GM19043 (cell line): Measurements from ENCODE around the gene DENND5A.
"Not testable (repeated sequence)": the region's sequence is repeated elsewhere in the genome, so short reads cannot be mapped to it uniquely, and the experiment has no call there.

ENCODE experiments used
- ATAC-seq: cut with Tn5 transposase; IDR thresholded peaks from one replicate; pipeline ENCODE4 v1.9.1; 2021; ENCODE audit warnings: low read depth; ENCODE audit not compliant: unreplicated experiment

DENND5A gene

GRCh38 chr11:9266132-9266736 lies 1.1 kb upstream of the DENND5A start:
- no peak for ATAC-seq

DNA sequence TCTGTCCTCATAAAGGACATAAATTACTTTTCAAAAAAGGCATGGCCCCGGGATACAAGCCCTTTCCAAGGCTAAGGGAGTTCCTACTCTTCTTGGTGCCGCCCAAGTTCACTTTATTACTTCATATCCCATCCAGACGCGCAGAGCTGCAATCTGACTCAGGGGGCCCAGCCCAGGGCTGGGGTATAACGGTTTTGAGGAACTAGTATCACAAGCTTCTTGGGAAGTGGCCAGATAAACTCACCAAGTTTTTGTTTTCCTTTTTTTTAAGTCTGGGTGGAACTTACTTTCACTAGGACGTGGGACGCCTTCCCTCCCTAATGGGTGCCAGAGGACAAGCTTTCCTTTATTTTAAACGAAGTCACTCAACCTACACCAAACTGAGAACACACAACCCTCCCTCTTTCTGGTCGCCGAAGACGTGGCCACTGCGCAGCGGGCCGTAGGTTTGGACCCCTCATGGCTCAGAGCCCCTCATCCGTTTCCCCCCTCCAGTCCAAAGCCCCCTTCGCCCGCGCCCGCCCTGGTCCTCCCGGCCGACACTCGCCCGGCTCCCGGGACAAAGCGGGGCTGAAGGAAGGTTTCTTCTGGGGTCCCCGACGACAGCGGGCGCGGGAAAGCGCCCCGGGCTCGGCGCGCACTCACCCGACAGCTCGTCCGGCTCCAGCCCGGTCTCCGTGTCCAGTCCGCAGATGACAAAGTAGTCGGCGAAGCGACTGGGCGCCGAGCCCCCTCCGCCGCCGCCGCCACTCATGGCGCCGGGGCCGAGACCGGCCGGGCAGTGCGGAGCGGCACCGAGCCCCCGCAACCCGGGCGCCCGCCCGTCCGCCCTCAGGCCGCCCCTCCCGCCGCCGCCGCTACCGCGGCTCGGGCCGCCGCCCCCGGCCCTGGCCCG lies 587 bp downstream of the DENND5A start:
- peak; percentile 7 for ATAC-seq

GRCh38 chr11:9263840-9264315 lies 1.3 kb downstream of the DENND5A start:
- peak; percentile 64 for ATAC-seq

- ATAC-seq: not testable (repeated sequence)
Measured at GRCh38 chr11:9260838-9261146, 4.4 kb downstream of the DENND5A start.

DNA sequence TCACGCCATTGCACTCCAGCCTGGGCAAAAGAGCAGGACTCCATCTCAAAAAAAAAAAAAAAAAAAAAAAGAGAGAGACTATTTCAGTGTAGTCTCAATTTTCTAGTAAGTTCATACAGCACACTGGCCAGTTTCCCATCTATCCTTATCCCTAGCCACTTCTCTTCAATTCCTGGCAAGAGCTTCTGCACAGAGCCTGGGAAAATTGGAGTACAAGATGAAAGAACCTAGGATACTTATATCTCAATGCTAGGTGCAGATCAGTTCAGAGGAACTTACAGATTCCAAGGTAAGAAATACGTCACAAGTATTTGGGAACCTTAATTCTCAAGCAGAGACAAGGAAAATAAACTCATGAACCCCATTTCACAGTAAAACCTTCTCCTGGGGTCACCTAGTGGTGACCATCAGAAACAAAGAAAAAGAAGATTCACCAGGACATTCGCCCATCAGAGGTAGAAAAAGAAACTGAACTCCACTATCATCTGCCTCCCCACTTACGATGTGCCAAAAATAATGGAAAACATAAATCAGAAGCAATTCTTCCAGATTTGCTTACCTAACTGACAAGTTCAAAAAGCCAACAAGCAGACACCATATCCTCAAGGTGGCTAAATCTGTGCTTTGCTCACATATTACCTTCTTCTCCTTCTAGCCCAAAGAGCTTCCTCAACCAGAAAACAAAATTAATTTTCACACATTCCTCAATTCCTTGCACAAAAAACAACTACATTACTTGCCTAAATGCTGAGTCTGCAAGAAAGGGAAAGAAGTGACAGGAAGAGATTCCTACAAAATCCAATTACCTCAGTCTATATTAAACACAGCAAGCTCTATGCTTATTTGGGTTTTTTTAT lies 4.9 kb downstream of the DENND5A start:
- ATAC-seq: no peak

- not testable (repeated sequence) for ATAC-seq
Measured at GRCh38 chr11:9258279-9258678, 6.9 kb downstream of the DENND5A start.

DNA sequence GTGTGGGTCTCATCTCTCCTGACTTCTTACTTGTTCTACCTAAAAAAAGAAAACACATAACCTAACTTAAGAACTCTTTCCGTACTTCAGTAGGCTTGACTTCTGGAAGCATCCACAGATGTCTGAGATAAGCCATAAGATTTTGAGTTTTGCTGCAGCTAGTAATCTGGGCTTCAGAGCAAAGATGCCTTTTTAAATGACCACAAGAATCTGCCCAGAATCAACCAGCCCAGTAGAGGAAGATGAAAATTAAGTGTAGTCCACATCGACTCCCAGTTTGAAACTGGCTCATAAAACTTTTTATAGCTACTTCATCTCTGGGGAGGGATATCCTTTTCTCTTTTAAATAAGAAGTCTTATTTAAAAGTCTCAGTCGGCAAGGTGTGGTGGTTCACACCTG lies 10.7 kb downstream of the DENND5A start:
- no peak for ATAC-seq

- no peak for ATAC-seq
Measured at GRCh38 chr11:9253086-9253485, 12.1 kb downstream of the DENND5A start.

- no peak for ATAC-seq
Measured at GRCh38 chr11:9251311-9251710, 13.8 kb downstream of the DENND5A start.

GRCh38 chr11:9250139-9250582 lies 15.0 kb downstream of the DENND5A start:
- peak; percentile 71 for ATAC-seq

DNA sequence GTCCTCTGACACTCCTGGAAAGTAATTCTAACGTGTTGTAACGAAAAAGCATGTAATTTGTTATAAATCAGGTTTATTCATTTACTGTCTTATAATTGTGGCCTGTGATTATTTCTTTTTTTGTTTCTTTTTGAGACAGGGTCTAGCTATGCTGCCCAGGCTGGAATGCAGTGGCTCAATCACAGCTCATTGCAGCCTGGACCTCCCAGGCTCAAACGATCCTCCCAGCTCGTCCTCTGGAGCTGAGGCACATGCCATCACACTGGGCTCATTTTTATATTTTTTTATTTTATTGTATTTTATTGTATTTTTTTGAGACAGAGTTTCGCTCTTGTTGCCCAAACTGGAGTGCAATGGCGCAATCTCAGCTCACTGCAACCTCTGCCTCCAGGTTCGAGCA lies 15.9 kb downstream of the DENND5A start:
- no peak for ATAC-seq

GRCh38 chr11:9247863-9248262 lies 17.3 kb downstream of the DENND5A start:
- ATAC-seq: no peak

- ATAC-seq: not testable (repeated sequence)
Measured at GRCh38 chr11:9236242-9236641, 28.9 kb downstream of the DENND5A start.

GRCh38 chr11:9232482-9232881 lies 32.7 kb downstream of the DENND5A start:
- ATAC-seq: no peak

- peak; percentile 71 for ATAC-seq
Measured at GRCh38 chr11:9231848-9232177, 33.3 kb downstream of the DENND5A start.

- ATAC-seq: no peak
Measured at GRCh38 chr11:9230296-9230695, 34.9 kb downstream of the DENND5A start.

- no peak for ATAC-seq
Measured at GRCh38 chr11:9228091-9228490, 37.1 kb downstream of the DENND5A start.

GRCh38 chr11:9225748-9226298 lies 39.3 kb downstream of the DENND5A start:
- no peak for ATAC-seq

GRCh38 chr11:9222654-9223053 lies 42.5 kb downstream of the DENND5A start:
- no peak for ATAC-seq

- ATAC-seq: not testable (repeated sequence)
Measured at GRCh38 chr11:9220853-9221252, 44.3 kb downstream of the DENND5A start.

GRCh38 chr11:9219572-9219971 lies 45.6 kb downstream of the DENND5A start:
- ATAC-seq: no peak
